K562 (cell line): ENCODE data around the gene AHCYL2. TPM values are rescaled to one million over a fixed set of nuclear protein-coding genes. Genes with fewer than 3 reads are reported as not detected.

Experiments used
- CBFA2T2 ChIP-seq: fragments of 450-650 bp; conservative IDR thresholded peaks from 2 replicates; pipeline ENCODE4 v1.6.1; 2017; ENCODE audit warnings: mild to moderate bottlenecking
- IRF1 ChIP-seq: sonication (generic); formaldehyde crosslinking; IDR thresholded peaks from 2 replicates; pipeline ENCODE4 v1.8.0; 2022; ENCODE audit warnings: missing genetic modification reagents, mild to moderate bottlenecking, borderline replicate concordance
- KDM2B ChIP-seq: fragments of 250-450 bp; sonication (Bioruptor Pico); IDR thresholded peaks from 2 replicates; pipeline ENCODE4 v1.8.0; 2021; ENCODE audit warnings: mild to moderate bottlenecking, moderate library complexity
- MEIS2 ChIP-seq: fragments of 450-650 bp; IDR thresholded peaks from 2 replicates; pipeline ENCODE4 v1.6.1; 2014; ENCODE audit warnings: mild to moderate bottlenecking; ENCODE audit not compliant: partially characterized antibody
- RBFOX2 ChIP-seq: fragments of 200-400 bp; formaldehyde crosslinking; IDR thresholded peaks from 2 replicates; pipeline ENCODE4 v1.6.1; 2017; ENCODE audit warnings: low read depth, mild to moderate bottlenecking, low read length, moderate library complexity
- REST ChIP-seq, 2 experiments: fragments of 450-650 bp; formaldehyde crosslinking in 1 of 2; IDR thresholded peaks; 2 replicates each; pipeline versions ENCODE4 v1.4.0 to v1.6.1; 2014 to 2020; ENCODE audit warnings: mild to moderate bottlenecking in 2 of 2, borderline replicate concordance in 1 of 2, low read depth in 1 of 2
- SUPT5H ChIP-seq: fragments of 450-650 bp; IDR thresholded peaks from 2 replicates; pipeline ENCODE4 v1.6.1; 2016
- THRAP3 ChIP-seq: fragments of 450-650 bp; IDR thresholded peaks from 2 replicates; pipeline ENCODE4 v1.6.1; 2016; ENCODE audit warnings: mild to moderate bottlenecking, inconsistent platforms, borderline replicate concordance
- ZFP30 ChIP-seq: fragments of 250-450 bp; sonication (Bioruptor Pico); IDR thresholded peaks from 2 replicates; pipeline ENCODE4 v1.8.0; 2022; ENCODE audit warnings: moderate library complexity, mild to moderate bottlenecking, inconsistent platforms, borderline replicate concordance
- ZNF398 ChIP-seq: fragments of 250-450 bp; sonication (Bioruptor Pico); IDR thresholded peaks from 2 replicates; pipeline ENCODE4 v1.8.0; 2021; ENCODE audit warnings: moderate library complexity, mild to moderate bottlenecking, inconsistent platforms
- polyA plus RNA-seq, 8 experiments: library from polyadenylated mRNA; depleted of rRNA in 4 of 8; stranded (reverse) in 5 of 8; unstranded in 3 of 8; fragments of >200 nt; fragmentation: Nextera tagmentation in 2 of 8; fragmentation: Illumina TruSeq in 1 of 8; extraction: Ambion mirVana in 2 of 8; extraction: Trizol in 1 of 8; gene quantifications; 2 replicates each; pipeline versions ENCODE4 v1.2.1 to v1.2.3, GENCODE V29; 2011 to 2014; ENCODE audit warnings: inconsistent platforms in 1 of 8, missing spikeins in 1 of 8
- total RNA-seq, 7 experiments: library from RNA; depleted of rRNA in 6 of 7; stranded (reverse); fragments of >200 nt in 6 of 7; fragmentation: Illumina TruSeq in 2 of 7; extraction: Trizol in 2 of 7; gene quantifications; 2 replicates each; pipeline versions ENCODE4 v1.2.1 to v1.2.3, GENCODE V29; 2011 to 2021; ENCODE audit warnings: low replicate concordance in 1 of 7

AHCYL2 gene
- total and polyA plus RNA-seq, 9 of the 15 experiments (the other 6 are each of a cell fraction or from before 2014, with no cell fraction given) = 0.93 to 10.5 (median 5.2) TPM

- TF ChIP-seq ZNF398 = no peak
- TF ChIP-seq KDM2B = peak; percentile 46; the same call in 1 of the 2 replicates
- no peak for TF ChIP-seq THRAP3
- TF ChIP-seq ZFP30 = no peak
- TF ChIP-seq MEIS2 = no peak
- no peak for TF ChIP-seq IRF1 (CRISPR knock-in tag)
- TF ChIP-seq CBFA2T2 = no peak
- TF ChIP-seq SUPT5H = peak; percentile 98
- peak; percentile 98 for TF ChIP-seq RBFOX2
- peak; percentile 59 for TF ChIP-seq REST (IDR thresholded peaks at IDR 0.05; ENCODE audit: borderline replicate concordance)
- TF ChIP-seq REST (CRISPR knock-in tag; IDR thresholded peaks at IDR 0.05; ENCODE audit: low read depth) = peak; percentile 76
Measured at GRCh38 chr7:129433847-129434674, 209.2 kb downstream of the AHCYL2 start, which contains the start of gene STRIP2 (continued).
